ENCODE results near the gene ZNRF1.

DNA sequence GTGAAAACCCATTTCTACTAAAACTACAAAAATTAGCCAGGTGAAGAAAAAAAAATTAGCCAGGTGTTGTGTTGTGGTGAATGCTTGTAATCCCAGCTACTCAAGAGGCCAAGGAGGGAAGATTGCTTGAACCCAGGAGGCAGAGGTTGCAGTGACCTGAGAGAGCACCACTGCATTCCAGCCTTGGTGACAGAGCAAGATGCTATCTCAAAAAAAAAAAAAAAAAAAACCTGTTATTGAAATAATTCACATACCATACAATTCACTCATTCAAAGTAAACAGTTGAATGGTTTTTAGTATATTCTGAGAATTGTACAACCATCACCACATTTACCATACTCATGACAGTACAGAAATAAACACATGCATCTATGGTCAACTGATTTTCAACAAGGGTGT lies 31.0 kb downstream of the ZNRF1 start:
- TF ChIP-seq TAF1 (IDR thresholded peaks at IDR 0.05; ENCODE audit: borderline replicate concordance, low read depth, low read length), result no peak
- no peak for TF ChIP-seq SMC3 (IDR thresholded peaks at IDR 0.05; ENCODE audit: borderline replicate concordance, low read length)
- TF ChIP-seq, protein P1, sequence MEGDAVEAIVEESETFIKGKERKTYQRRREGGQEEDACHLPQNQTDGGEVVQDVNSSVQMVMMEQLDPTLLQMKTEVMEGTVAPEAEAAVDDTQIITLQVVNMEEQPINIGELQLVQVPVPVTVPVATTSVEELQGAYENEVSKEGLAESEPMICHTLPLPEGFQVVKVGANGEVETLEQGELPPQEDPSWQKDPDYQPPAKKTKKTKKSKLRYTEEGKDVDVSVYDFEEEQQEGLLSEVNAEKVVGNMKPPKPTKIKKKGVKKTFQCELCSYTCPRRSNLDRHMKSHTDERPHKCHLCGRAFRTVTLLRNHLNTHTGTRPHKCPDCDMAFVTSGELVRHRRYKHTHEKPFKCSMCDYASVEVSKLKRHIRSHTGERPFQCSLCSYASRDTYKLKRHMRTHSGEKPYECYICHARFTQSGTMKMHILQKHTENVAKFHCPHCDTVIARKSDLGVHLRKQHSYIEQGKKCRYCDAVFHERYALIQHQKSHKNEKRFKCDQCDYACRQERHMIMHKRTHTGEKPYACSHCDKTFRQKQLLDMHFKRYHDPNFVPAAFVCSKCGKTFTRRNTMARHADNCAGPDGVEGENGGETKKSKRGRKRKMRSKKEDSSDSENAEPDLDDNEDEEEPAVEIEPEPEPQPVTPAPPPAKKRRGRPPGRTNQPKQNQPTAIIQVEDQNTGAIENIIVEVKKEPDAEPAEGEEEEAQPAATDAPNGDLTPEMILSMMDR (IDR thresholded peaks at IDR 0.05 in 2 of 3, conservative IDR thresholded peaks at IDR 0.05 in 1 of 3; ENCODE audit: control insufficient read depth in 2 of 3, extremely low read depth in 1 of 3, insufficient read depth in 1 of 3, low read depth in 3 of 3, low read length in 3 of 3), result no peak
- no peak for TF ChIP-seq TBL1XR1 (IDR thresholded peaks at IDR 0.05; ENCODE audit: low read depth, low read length)
- TF ChIP-seq ATF3 (IDR thresholded peaks at IDR 0.05; ENCODE audit: borderline replicate concordance, extremely low read depth, low read depth, low read length), result no peak
- TF ChIP-seq SP1 (IDR thresholded peaks at IDR 0.05; ENCODE audit: low read depth, low read length), result no peak
- TF ChIP-seq HDGF (IDR thresholded peaks at IDR 0.05), result no peak
- no peak for TF ChIP-seq JUNB (IDR thresholded peaks at IDR 0.05)

Data from GM12878 (cell line).